CD8-positive, alpha-beta memory T cell (primary cell): ENCODE data around the gene LRFN4. TPM values are rescaled to one million over a fixed set of nuclear protein-coding genes. Genes with fewer than 3 reads are reported as not detected.

Experiments used
- CTCF ChIA-PET: fragments of 350-600 bp; sonication (Branson Sonifier 250); formaldehyde crosslinking; loops from one replicate; lab custom pipeline; 2021; ENCODE audit warnings: antibody characterized with exemption; lab: Charles Lee
- POLR2A ChIA-PET: fragments of 350-600 bp; sonication (Branson Sonifier 250); formaldehyde crosslinking; loops from one replicate; lab custom pipeline; 2021; ENCODE audit warnings: antibody characterized with exemption; lab: Charles Lee
- DNase-seq, 5 donors: peaks; one replicate each; pipeline versions ENCODE4 v3.0.0 to v3.0.0-alpha.2; 2020 to 2022; ENCODE audit warnings: mixed read lengths in 1 of 5
- H3K27ac ChIP-seq: one replicate; pipeline ENCODE4 v1.7.0; 2013; ENCODE audit warnings: low read depth, mild to moderate bottlenecking, low read length, moderate library complexity
- H3K27me3 ChIP-seq: 2 replicates; pipeline ENCODE4 v1.7.0; 2013; ENCODE audit warnings: low read length, mild to moderate bottlenecking; ENCODE audit not compliant: insufficient read depth, poor library complexity, severe bottlenecking
- H3K36me3 ChIP-seq: 2 replicates; pipeline ENCODE4 v1.7.0; 2013; ENCODE audit warnings: mild to moderate bottlenecking, low read length, moderate library complexity; ENCODE audit not compliant: insufficient read depth
- H3K4me1 ChIP-seq: 2 replicates; pipeline ENCODE4 v1.7.0; 2013; ENCODE audit warnings: mild to moderate bottlenecking, low read length, moderate library complexity; ENCODE audit not compliant: insufficient read depth
- H3K4me3 ChIP-seq: 2 replicates; pipeline ENCODE4 v1.7.0; 2013; ENCODE audit warnings: mild to moderate bottlenecking, low read length
- H3K9me3 ChIP-seq: 2 replicates; pipeline ENCODE4 v1.7.0; 2013; ENCODE audit warnings: mild to moderate bottlenecking, low read length
- H3K27ac Mint-ChIP-seq, 8 donors: one replicate each; pipeline ENCODE4 v1.8.0; 2020 to 2021; ENCODE audit warnings: mixed read lengths in 8 of 8, mild to moderate bottlenecking in 6 of 8, inconsistent platforms in 3 of 8, moderate library complexity in 3 of 8
- H3K27me3 Mint-ChIP-seq, 2 donors: one replicate each; pipeline ENCODE4 v1.8.0; 2020 to 2021; ENCODE audit warnings: mixed read lengths in 2 of 2, mild to moderate bottlenecking in 1 of 2, moderate library complexity in 1 of 2
- H3K36me3 Mint-ChIP-seq, 3 donors: one replicate each; pipeline ENCODE4 v1.8.0; 2020 to 2021; ENCODE audit warnings: mixed read lengths in 3 of 3, inconsistent platforms in 1 of 3, mild to moderate bottlenecking in 1 of 3
- H3K4me1 Mint-ChIP-seq, 3 donors: one replicate each; pipeline ENCODE4 v1.8.0; 2020 to 2021; ENCODE audit warnings: mixed read lengths in 3 of 3, inconsistent platforms in 1 of 3, mild to moderate bottlenecking in 1 of 3
- H3K4me3 Mint-ChIP-seq, 7 donors: one replicate each; pipeline ENCODE4 v1.8.0; 2020 to 2021; ENCODE audit warnings: mixed read lengths in 7 of 7, mild to moderate bottlenecking in 6 of 7, moderate library complexity in 4 of 7, inconsistent platforms in 2 of 7
- H3K9me3 Mint-ChIP-seq, 5 donors: one replicate each; pipeline ENCODE4 v1.8.0; 2020 to 2022; ENCODE audit warnings: mixed read lengths in 5 of 5, mild to moderate bottlenecking in 3 of 5, moderate library complexity in 2 of 5, inconsistent platforms in 1 of 5
- polyA plus RNA-seq: library from polyadenylated mRNA; unstranded; fragments of 300-500 nt; fragmentation: Illumina TruSeq; gene quantifications from one replicate; pipeline ENCODE4 v1.2.3, GENCODE V29; 2021
- total RNA-seq, 2 experiments: library from RNA; stranded (reverse); gene quantifications; one replicate each; pipeline ENCODE4 v1.2.3, GENCODE V29; 2021

LRFN4 gene
- total and polyA plus RNA-seq, 3 experiments from 2014 or later: 2.2 to 42.8 (median 35.5) TPM

- Histone ChIP-seq H3K27me3 (no peaks in the 10 kb centered on the region), H3K9me3 (no peaks in the 10 kb centered on the region), H3K27ac (peak overlapping the region; percentile 98), H3K36me3 (peaks cover 6% of the 10 kb centered on the region), H3K4me1 (peaks cover 44% of the 10 kb centered on the region), H3K4me3 (peak overlapping the region; percentile 91)
- Mint-ChIP-seq H3K4me1 (peaks cover 44 to 63% (median 48%) of the 10 kb centered on the region in 3 donors), H3K36me3 (peaks cover 0 to 58% (median 0%) of the 10 kb centered on the region in 3 donors), H3K27me3 (peaks cover 0 to 1% of the 10 kb centered on the region in 2 donors), H3K9me3 (no peaks in the 10 kb centered on the region), H3K4me3 (peak overlapping the region; percentile 82 to 98 (median 92)), H3K27ac (peak overlapping the region; percentile 96 to 99 (median 97))
- POLR2A ChIA-PET: interaction anchor here (1.0 to 4.6 kb wide), 3 partner anchors 13 to 164 kb away, joined by 3 to 45 read pairs (median 16); partner anchors contain the start of gene RBM4B
- peak in 1 of 5 donors; percentile 35 for DNase-seq
- CTCF ChIA-PET: interaction anchor here (2.2 kb wide), 1 partner anchor 225 kb away, joined by 4 read pairs; the partner anchor contains the start of gene RBM14
Measured at GRCh38 chr11:66841861-66842260, 15.0 kb upstream of the LRFN4 start.

GRCh38 chr11:66842501-66842895 lies 14.4 kb upstream of the LRFN4 start:
- Mint-ChIP-seq H3K27ac (peak overlapping the region; percentile 96 to 99 (median 97)), H3K4me3 (peak overlapping the region; percentile 82 to 98 (median 92)), H3K4me1 (peaks cover 44 to 63% (median 48%) of the 10 kb centered on the region in 3 donors), H3K27me3 (peaks cover 0 to 1% of the 10 kb centered on the region in 2 donors), H3K9me3 (no peaks in the 10 kb centered on the region), H3K36me3 (peaks cover 0 to 61% (median 0%) of the 10 kb centered on the region in 3 donors)
- Histone ChIP-seq H3K9me3 (no peaks in the 10 kb centered on the region), H3K4me3 (peak overlapping the region; percentile 91), H3K27me3 (no peaks in the 10 kb centered on the region), H3K4me1 (peaks cover 44% of the 10 kb centered on the region), H3K27ac (peak overlapping the region; percentile 98), H3K36me3 (peaks cover 6% of the 10 kb centered on the region)
- DNase-seq: no peak
- POLR2A ChIA-PET: interaction anchor here (0.6 to 4.6 kb wide), 8 partner anchors 12 to 498 kb away, joined by 3 to 45 read pairs (median 3); partner anchors contain the start of genes BRMS1, KDM2A, RBM14 and RBM4B
- CTCF ChIA-PET: interaction anchor here (1.0 to 2.2 kb wide), 3 partner anchors 9 to 226 kb away, joined by 4 to 5 read pairs (median 4); partner anchors contain the start of gene RBM14

- Histone ChIP-seq H3K4me1 (peaks cover 44% of the 10 kb centered on the region), H3K27me3 (no peaks in the 10 kb centered on the region), H3K9me3 (no peaks in the 10 kb centered on the region), H3K36me3 (peaks cover 6% of the 10 kb centered on the region), H3K4me3 (peak within 1 kb of the TSS; percentile 91), H3K27ac (peak within 1 kb of the TSS; percentile 98)
- no peaks in the 10 kb centered on the region for H3K9me3 Mint-ChIP-seq
- H3K4me3 Mint-ChIP-seq: peak within 1 kb of the TSS; percentile 82 to 98 (median 92)
- peaks cover 0 to 1% of the 10 kb centered on the region in 2 donors for H3K27me3 Mint-ChIP-seq
- POLR2A ChIA-PET: interaction anchor here (0.6 to 4.6 kb wide), 12 partner anchors 12 to 1721 kb away, joined by 3 to 45 read pairs (median 3); partner anchors contain the start of genes BRMS1, FAU, KDM2A and MRPL49
- H3K4me1 Mint-ChIP-seq: peaks cover 42 to 59% (median 44%) of the 10 kb centered on the region in 3 donors
- H3K36me3 Mint-ChIP-seq: peaks cover 0 to 58% (median 0%) of the 10 kb centered on the region in 3 donors
- DNase-seq: peak; percentile 87 to 94 (median 89)
- peak within 1 kb of the TSS; percentile 96 to 99 (median 97) for H3K27ac Mint-ChIP-seq
- CTCF ChIA-PET: interaction anchor here (1.0 to 2.2 kb wide), 4 partner anchors 9 to 227 kb away, joined by 4 to 5 read pairs (median 4); partner anchors contain the start of gene RBM14
Measured at GRCh38 chr11:66842896-66843775, 13.7 kb upstream of the LRFN4 start, which contains the start of gene RCE1. Gene RCE1 (plus strand): TSS chr11:66843441. CDS start chr11:66843456, 15 bp downstream.

GRCh38 chr11:66843776-66844495 lies 12.9 kb upstream of the LRFN4 start:
- Histone ChIP-seq H3K4me1 (peaks cover 44% of the 10 kb centered on the region), H3K4me3 (peak overlapping the region; percentile 91), H3K36me3 (peaks cover 6% of the 10 kb centered on the region), H3K9me3 (no peaks in the 10 kb centered on the region), H3K27me3 (no peaks in the 10 kb centered on the region), H3K27ac (peak overlapping the region; percentile 98)
- peaks cover 0 to 1% of the 10 kb centered on the region in 2 donors for H3K27me3 Mint-ChIP-seq
- DNase-seq: no peak
- H3K9me3 Mint-ChIP-seq: no peaks in the 10 kb centered on the region
- peak overlapping the region; percentile 96 to 98 (median 96) for H3K27ac Mint-ChIP-seq
- H3K36me3 Mint-ChIP-seq: peaks cover 0 to 61% (median 0%) of the 10 kb centered on the region in 3 donors
- ChIA-PET CTCF (interaction anchor here (1.2 to 2.2 kb wide), 4 partner anchors 8 to 227 kb away, joined by 3 to 5 read pairs (median 4); partner anchors contain the start of genes RBM14 and RBM4B), POLR2A (interaction anchor here (0.6 to 4.6 kb wide), 7 partner anchors 11 to 1722 kb away, joined by 3 to 45 read pairs (median 4); partner anchors contain the start of genes FAU, MRPL49, RBM14 and RBM4B)
- peaks cover 42 to 54% (median 43%) of the 10 kb centered on the region in 3 donors for H3K4me1 Mint-ChIP-seq
- H3K4me3 Mint-ChIP-seq: peak overlapping the region; percentile 82 to 98 (median 92)

GRCh38 chr11:66844496-66845142 lies 12.2 kb upstream of the LRFN4 start:
- ChIA-PET CTCF (interaction anchor here (1.2 kb wide), 1 partner anchor 167 kb away, joined by 3 read pairs; the partner anchor contains the start of gene RBM4B), POLR2A (interaction anchor here (4.6 kb wide), 1 partner anchor 10 kb away, joined by 45 read pairs; no protein-coding TSS in a partner anchor)
- peak in 1 of 5 donors; percentile 39 for DNase-seq
- H3K4me1 Mint-ChIP-seq: peaks cover 36 to 47% (median 38%) of the 10 kb centered on the region in 3 donors
- peak overlapping the region; percentile 98 for H3K27ac ChIP-seq
- H3K4me1 ChIP-seq: peaks cover 39% of the 10 kb centered on the region
- no peaks in the 10 kb centered on the region for H3K9me3 Mint-ChIP-seq
- H3K4me3 Mint-ChIP-seq: peak overlapping the region; percentile 82 to 98 (median 92)
- H3K4me3 ChIP-seq: peak overlapping the region; percentile 91
- peaks cover 0 to 1% of the 10 kb centered on the region in 2 donors for H3K27me3 Mint-ChIP-seq
- H3K36me3 ChIP-seq: peaks cover 6% of the 10 kb centered on the region
- H3K27ac Mint-ChIP-seq: peak overlapping the region; percentile 96 to 98 (median 96)
- no peaks in the 10 kb centered on the region for H3K27me3 ChIP-seq
- no peaks in the 10 kb centered on the region for H3K9me3 ChIP-seq
- peaks cover 0 to 54% (median 0%) of the 10 kb centered on the region in 3 donors for H3K36me3 Mint-ChIP-seq

GRCh38 chr11:66845143-66845875 lies 11.6 kb upstream of the LRFN4 start:
- Histone ChIP-seq H3K27ac (no peak overlapping the region), H3K4me3 (no peak overlapping the region), H3K27me3 (no peaks in the 10 kb centered on the region), H3K4me1 (peaks cover 32% of the 10 kb centered on the region), H3K9me3 (no peaks in the 10 kb centered on the region), H3K36me3 (peaks cover 6% of the 10 kb centered on the region)
- Mint-ChIP-seq H3K27me3 (peaks cover 0 to 1% of the 10 kb centered on the region in 2 donors), H3K9me3 (no peaks in the 10 kb centered on the region), H3K27ac (peak overlapping the region in 7 of 8 donors; percentile 56 to 98 (median 68)), H3K4me3 (peak overlapping the region; percentile 20 to 98 (median 90)), H3K4me1 (peaks cover 31 to 40% (median 33%) of the 10 kb centered on the region in 3 donors), H3K36me3 (peaks cover 0 to 49% (median 0%) of the 10 kb centered on the region in 3 donors)
- DNase-seq: peak in 1 of 5 donors; percentile 31
- ChIA-PET POLR2A (interaction anchor here (4.6 kb wide), 1 partner anchor 9 kb away, joined by 45 read pairs; no protein-coding TSS in a partner anchor), CTCF (no interaction called here)
